K562 (cell line): ENCODE measurements around the gene UFSP2. TPM values are rescaled to one million over a fixed set of nuclear protein-coding genes. Genes with fewer than 3 reads are reported as not detected.

Source experiments
- ATAC-seq: fragments of 200-7000 bp; cut with Tn5 transposase; 3 replicates; pipeline ENCODE4 v1.9.1; 2020; ENCODE audit warnings: moderate library complexity
- BruUV-seq: library from RNA; stranded (reverse); fragments of 400-500 nt; replicated peaks from 2 replicates; lab custom pipeline; 2021; lab: Mats Ljungman, UMichigan
- CTCF ChIA-PET: fragments of 300-600 bp; formaldehyde crosslinking; extraction: SDS; loops from one replicate; lab custom pipeline; 2021; ENCODE audit warnings: low intra/inter-chr PET ratio; lab: Yijun Ruan, JAX
- POLR2A ChIA-PET: fragments of 300-600, 350-650 bp; sonication (Branson Sonifier 250); formaldehyde crosslinking; extraction: SDS; loops from one replicate; lab custom pipeline; 2021; ENCODE audit warnings: antibody characterized with exemption, inconsistent platforms; lab: Yijun Ruan, JAX
- DNase-seq, 4 experiments: peaks; one replicate each; pipeline versions ENCODE4 v3.0.0 to v3.0.0-alpha.2; 2011 to 2018; ENCODE audit warnings: low spot score in 3 of 4, mixed read lengths in 3 of 4; ENCODE audit errors: extremely low read depth in 1 of 4
- FAIRE-seq: peaks from 2 replicates; lab custom pipeline; 2011; peaks lifted over from hg19 to GRCh38; lab: Jason Lieb, UNC
- H2AFZ ChIP-seq: 2 replicates; pipeline ENCODE4 v1.6.0; 2011; ENCODE audit warnings: low read depth, low read length, control low read depth, inconsistent platforms
- H3K27ac ChIP-seq: fragments of 200-600 bp; 3 replicates; pipeline ENCODE4 v1.8.0; 2011; ENCODE audit warnings: low read depth, mild to moderate bottlenecking, control low read depth, inconsistent platforms, low read length, moderate library complexity, mixed read lengths; ENCODE audit errors: extremely low read depth
- H3K27me3 ChIP-seq, 2 experiments: fragments of 300-600 bp in 1 of 2; 2 replicates in 1 of 2; 3 replicates in 1 of 2; pipeline versions ENCODE4 v1.6.0 to v1.8.0; 2011; ENCODE audit warnings: inconsistent platforms in 2 of 2, low read length in 2 of 2, mild to moderate bottlenecking in 1 of 2, mixed read lengths in 1 of 2, moderate library complexity in 1 of 2; ENCODE audit not compliant: control insufficient read depth in 2 of 2, insufficient read depth in 2 of 2
- H3K36me3 ChIP-seq: fragments of 300-600 bp; 3 replicates; pipeline ENCODE4 v1.8.0; 2011; ENCODE audit warnings: mild to moderate bottlenecking, low read length, inconsistent platforms; ENCODE audit not compliant: control insufficient read depth, insufficient read depth
- H3K4me1 ChIP-seq, 2 experiments: fragments of 200-600 bp in 1 of 2; replicated peaks in 1 of 2; 2 replicates in 1 of 2; 3 replicates in 1 of 2; pipeline versions ENCODE4 v1.5.1 to v1.8.0; 2011; ENCODE audit warnings: inconsistent platforms in 2 of 2, low read length in 2 of 2, mild to moderate bottlenecking in 1 of 2, mixed read lengths in 1 of 2, moderate library complexity in 1 of 2; ENCODE audit not compliant: control insufficient read depth in 2 of 2, insufficient read depth in 2 of 2
- H3K4me2 ChIP-seq: 2 replicates; pipeline ENCODE4 v1.6.1; 2011; ENCODE audit warnings: low read length, control low read depth, inconsistent platforms, mixed read lengths; ENCODE audit not compliant: insufficient read depth
- H3K4me3 ChIP-seq: fragments of 200-600 bp; sonication (generic), shearing (Covaris generic); 2 replicates; pipeline ENCODE4 v1.5.1; 2016; ENCODE audit warnings: control low read depth, inconsistent platforms
- H3K79me2 ChIP-seq: fragments of 200-600 bp; 3 replicates; pipeline ENCODE4 v1.8.0; 2011; ENCODE audit warnings: low read length, inconsistent platforms; ENCODE audit not compliant: control insufficient read depth, insufficient read depth
- H3K9ac ChIP-seq, 2 experiments: 2 replicates each; pipeline versions ENCODE4 v1.6.0 to v1.6.1; 2011; ENCODE audit warnings: low read depth in 2 of 2, low read length in 2 of 2, control low read depth in 1 of 2, inconsistent platforms in 1 of 2, mild to moderate bottlenecking in 1 of 2, mixed read lengths in 1 of 2; ENCODE audit not compliant: insufficient read depth in 1 of 2
- H3K9me1 ChIP-seq: one replicate; pipeline ENCODE4 v1.6.0; 2011; ENCODE audit warnings: inconsistent platforms, mild to moderate bottlenecking, low read length, moderate library complexity; ENCODE audit not compliant: control insufficient read depth, insufficient read depth
- H3K9me3 ChIP-seq: replicated peaks from 2 replicates; pipeline ENCODE4 v1.5.1; 2011; ENCODE audit warnings: low read depth, low read length, inconsistent platforms; ENCODE audit not compliant: control insufficient read depth, insufficient read depth
- H4K20me1 ChIP-seq: replicated peaks from 2 replicates; pipeline ENCODE4 v1.6.1; 2011; ENCODE audit warnings: low read length, inconsistent platforms, mixed read lengths; ENCODE audit not compliant: control insufficient read depth, insufficient read depth
- CREB1 ChIP-seq, 2 experiments: sonication (generic) in 1 of 2; formaldehyde crosslinking in 1 of 2; IDR thresholded peaks; 2 replicates each; pipeline versions ENCODE4 v1.6.1 to v1.8.0; 2012 to 2022; ENCODE audit warnings: inconsistent platforms in 1 of 2, mild to moderate bottlenecking in 1 of 2, missing genetic modification reagents in 1 of 2, moderate library complexity in 1 of 2
- GTF2E2 ChIP-seq: fragments of 200-800 bp; sonication (Bioruptor generic); IDR thresholded peaks from 2 replicates; pipeline ENCODE4 v1.6.1; 2016; ENCODE audit warnings: missing genetic modification characterization, missing compliant biosample characterization
- JUND ChIP-seq, 2 experiments: IDR thresholded peaks; 2 replicates in 1 of 2; 3 replicates in 1 of 2; pipeline ENCODE4 v1.6.1; 2011; ENCODE audit warnings: borderline replicate concordance in 2 of 2, low read depth in 2 of 2, low read length in 2 of 2, improper control_type of control experiment in 1 of 2, missing biosample characterization in 1 of 2, missing genetic modification characterization in 1 of 2, missing genetic modification reagents in 1 of 2
- KDM2B ChIP-seq: fragments of 250-450 bp; sonication (Bioruptor Pico); IDR thresholded peaks from 2 replicates; pipeline ENCODE4 v1.8.0; 2021; ENCODE audit warnings: mild to moderate bottlenecking, moderate library complexity
- SNIP1 ChIP-seq: fragments of 450-650 bp; IDR thresholded peaks from 2 replicates; pipeline ENCODE4 v1.7.1; 2017; ENCODE audit warnings: low read depth, mild to moderate bottlenecking
- TCF3 ChIP-seq: sonication (generic); formaldehyde crosslinking; IDR thresholded peaks from 2 replicates; pipeline ENCODE4 v1.4.0; 2020; ENCODE audit warnings: mild to moderate bottlenecking, missing genetic modification reagents
- ZFP36 ChIP-seq: fragments of 150-350 bp; IDR thresholded peaks from 2 replicates; pipeline ENCODE4 v1.6.1; 2018; ENCODE audit warnings: low read length, low read depth; ENCODE audit not compliant: partially characterized antibody
- ZNF3 ChIP-seq: fragments of 250-450 bp; sonication (Bioruptor Pico); IDR thresholded peaks from 2 replicates; pipeline ENCODE4 v1.5.0; 2021; ENCODE audit warnings: mild to moderate bottlenecking, moderate library complexity
- WGBS: fragments of 100-300 bp; shearing (Covaris generic); methylation state at CpG from one replicate; pipeline ENCODE4 v1.1.6; 2016; ENCODE audit warnings: low coverage, mixed read lengths; ENCODE audit not compliant: insufficient coverage; ENCODE audit errors: missing lambda C conversion rate; 5-methylcytosine and 5-hydroxymethylcytosine counted together
- in situ Hi-C: fragments of 300-500 bp; cut with MboI; formaldehyde crosslinking; loops from 4 replicates; pipeline ENCODE4 v1.15.0; 2018; ENCODE audit warnings: inconsistent platforms, mixed read lengths
- intact Hi-C: fragments of 100-400 bp; cut with micrococcal nuclease; formaldehyde crosslinking; loops from 2 replicates; pipeline ENCODE4 v1.14.2; 2022
- polyA plus RNA-seq, 8 experiments: library from polyadenylated mRNA; depleted of rRNA in 4 of 8; stranded (reverse) in 5 of 8; unstranded in 3 of 8; fragments of >200 nt; fragmentation: Nextera tagmentation in 2 of 8; fragmentation: Illumina TruSeq in 1 of 8; extraction: Ambion mirVana in 2 of 8; extraction: Trizol in 1 of 8; gene quantifications; 2 replicates each; pipeline versions ENCODE4 v1.2.1 to v1.2.3, GENCODE V29; 2011 to 2014; ENCODE audit warnings: inconsistent platforms in 1 of 8, missing spikeins in 1 of 8
- total RNA-seq, 7 experiments: library from RNA; depleted of rRNA in 6 of 7; stranded (reverse); fragments of >200 nt in 6 of 7; fragmentation: Illumina TruSeq in 2 of 7; extraction: Trizol in 2 of 7; gene quantifications; 2 replicates each; pipeline versions ENCODE4 v1.2.1 to v1.2.3, GENCODE V29; 2011 to 2021; ENCODE audit warnings: low replicate concordance in 1 of 7
- TF ChIP-seq, protein P1 (sequence below): fragments of 450-650 bp; IDR thresholded peaks from 2 replicates; pipeline ENCODE4 v1.7.1; 2018; ENCODE audit warnings: mild to moderate bottlenecking, low read depth; ENCODE audit not compliant: partially characterized antibody

Gene UFSP2
- total and polyA plus RNA-seq, 9 of the 15 experiments (the other 6 are each of a cell fraction or from before 2014, with no cell fraction given) = 20.1 to 55.8 (median 26.6) TPM

DNA sequence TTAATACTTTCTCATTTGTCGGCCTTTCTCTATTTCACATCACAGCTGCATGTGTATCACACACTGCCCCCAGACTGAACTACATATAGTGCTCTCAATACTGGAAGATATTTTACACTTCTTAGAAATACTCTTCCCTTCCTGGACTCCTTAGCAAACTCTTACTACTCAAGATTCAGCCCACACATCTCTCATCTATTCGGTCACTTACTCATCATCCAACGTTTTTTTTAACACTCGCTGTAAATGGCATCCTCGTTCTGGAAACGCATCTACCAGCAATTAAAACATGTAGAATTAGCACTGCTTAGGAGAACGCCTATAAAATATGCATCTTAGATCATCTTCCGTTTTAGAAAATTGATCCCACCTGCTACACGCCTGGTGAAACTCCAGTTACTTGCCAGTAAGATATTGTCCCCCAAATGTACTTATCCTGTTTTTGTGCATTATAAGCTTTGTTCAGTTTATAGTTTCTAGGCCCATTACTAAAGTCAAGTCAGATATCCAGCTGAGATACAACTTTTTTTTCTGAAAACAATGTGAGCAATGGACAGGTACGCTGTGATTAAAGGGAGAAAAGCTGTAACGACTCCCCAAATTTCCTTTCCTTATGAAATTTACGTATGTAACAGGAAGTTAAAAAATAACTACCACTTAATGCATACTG is 31.1 kb downstream of the UFSP2 start:
- H3K9me1 ChIP-seq = no peaks in the 10 kb centered on the region
- no peaks in the 10 kb centered on the region for H3K9me3 ChIP-seq
- H3K4me1 ChIP-seq = peaks cover 2 to 20% of the 10 kb centered on the region in 2 experiments; a peak in 4 of 5 replicates
- peak overlapping the region; percentile 56 for H3K4me3 ChIP-seq
- ATAC-seq (no peak), FAIRE-seq (no peak), DNase-seq (peak in 2 of 4 experiments; percentile 23 to 59)
- intact Hi-C loops (loop anchor here (2.0 to 5.0 kb wide), 3 partner anchors 36 to 192 kb away; partner anchors contain the start of gene CFAP97), in situ Hi-C loops (loop anchor here (10.0 kb wide), 1 partner anchor 190 kb away; the partner anchor contains the start of genes CFAP97 and SNX25)
- no peaks in the 10 kb centered on the region for H4K20me1 ChIP-seq
- H3K27me3 ChIP-seq = no peaks in the 10 kb centered on the region
- H3K4me2 ChIP-seq = peak overlapping the region; percentile 84
- TSS peak; percentile 57 for BruUV-seq
- H3K9ac ChIP-seq = peak overlapping the region in 1 of 2 experiments; percentile 82; a peak in 2 of 4 replicates
- peaks cover 18% of the 10 kb centered on the region for H3K36me3 ChIP-seq
- H2AFZ ChIP-seq = peak overlapping the region; percentile 81
- WGBS = 7% methylated on average over 12 of the region's 12 CpGs
- peak overlapping the region; percentile 94 for H3K27ac ChIP-seq
- peaks cover 35% of the 10 kb centered on the region for H3K79me2 ChIP-seq
- POLR2A ChIA-PET = interaction anchor here (0.8 to 3.4 kb wide), 4 partner anchors 9 to 184 kb away, joined by 3 to 21 read pairs (median 9); no protein-coding TSS in a partner anchor
- CTCF ChIA-PET = no interaction called here
- no peak for TF ChIP-seq KDM2B (CRISPR knock-in tag)
- TF ChIP-seq JUND (IDR thresholded peaks at IDR 0.05; ENCODE audit: borderline replicate concordance, low read depth, low read length) = no peak
- peak; percentile 35; the same call in 1 of the 3 replicates for TF ChIP-seq JUND (tag; IDR thresholded peaks at IDR 0.05; ENCODE audit: borderline replicate concordance, low read depth, low read length)
- TF ChIP-seq TCF3 (CRISPR knock-in tag) = no peak
- peak; percentile 6; the same call in 1 of the 2 replicates for TF ChIP-seq GTF2E2 (tag)
- no peak for TF ChIP-seq ZFP36
- TF ChIP-seq ZNF3 (CRISPR knock-in tag) = 0 out of 2 replicates have a peak, but pooled peaks have one; percentile 38
- TF ChIP-seq, protein P1, sequence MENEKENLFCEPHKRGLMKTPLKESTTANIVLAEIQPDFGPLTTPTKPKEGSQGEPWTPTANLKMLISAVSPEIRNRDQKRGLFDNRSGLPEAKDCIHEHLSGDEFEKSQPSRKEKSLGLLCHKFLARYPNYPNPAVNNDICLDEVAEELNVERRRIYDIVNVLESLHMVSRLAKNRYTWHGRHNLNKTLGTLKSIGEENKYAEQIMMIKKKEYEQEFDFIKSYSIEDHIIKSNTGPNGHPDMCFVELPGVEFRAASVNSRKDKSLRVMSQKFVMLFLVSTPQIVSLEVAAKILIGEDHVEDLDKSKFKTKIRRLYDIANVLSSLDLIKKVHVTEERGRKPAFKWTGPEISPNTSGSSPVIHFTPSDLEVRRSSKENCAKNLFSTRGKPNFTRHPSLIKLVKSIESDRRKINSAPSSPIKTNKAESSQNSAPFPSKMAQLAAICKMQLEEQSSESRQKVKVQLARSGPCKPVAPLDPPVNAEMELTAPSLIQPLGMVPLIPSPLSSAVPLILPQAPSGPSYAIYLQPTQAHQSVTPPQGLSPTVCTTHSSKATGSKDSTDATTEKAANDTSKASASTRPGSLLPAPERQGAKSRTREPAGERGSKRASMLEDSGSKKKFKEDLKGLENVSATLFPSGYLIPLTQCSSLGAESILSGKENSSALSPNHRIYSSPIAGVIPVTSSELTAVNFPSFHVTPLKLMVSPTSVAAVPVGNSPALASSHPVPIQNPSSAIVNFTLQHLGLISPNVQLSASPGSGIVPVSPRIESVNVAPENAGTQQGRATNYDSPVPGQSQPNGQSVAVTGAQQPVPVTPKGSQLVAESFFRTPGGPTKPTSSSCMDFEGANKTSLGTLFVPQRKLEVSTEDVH = peak; percentile 25
- TF ChIP-seq SNIP1 = no peak
- peak; percentile 13; the same call in 1 of the 2 replicates for TF ChIP-seq CREB1 (IDR thresholded peaks at IDR 0.05)
- TF ChIP-seq CREB1 (CRISPR knock-in tag; IDR thresholded peaks at IDR 0.05) = no peak
